GM23338 (cell line): Measurements from ENCODE around the gene C1orf74. TPM values are rescaled to one million over a fixed set of nuclear protein-coding genes. Genes with fewer than 3 reads are reported as not detected.

Source experiments
- ATAC-seq: fragments of 200-7000 bp; cut with Tn5 transposase; 3 replicates; pipeline ENCODE4 v1.9.1; 2020
- DNase-seq: peaks from one replicate; pipeline ENCODE4 v3.0.0-alpha.2; 2015; ENCODE audit warnings: low spot score
- H2AFZ ChIP-seq: fragments of 200-600 bp; sonication (generic); 2 replicates; pipeline ENCODE4 v1.8.0; 2016; ENCODE audit warnings: antibody characterized with exemption, mild to moderate bottlenecking, moderate library complexity
- H3F3A ChIP-seq: fragments of 200-600 bp; sonication (generic); replicated peaks from 2 replicates; pipeline ENCODE4 v1.8.0; 2017; ENCODE audit warnings: antibody characterized with exemption, mixed run types, low read depth
- H3K27ac ChIP-seq: fragments of 200-600 bp; sonication (generic); 2 replicates; pipeline ENCODE4 v1.6.1; 2016; ENCODE audit warnings: low read depth
- H3K27me3 ChIP-seq: fragments of 200-600 bp; sonication (generic); 2 replicates; pipeline ENCODE4 v1.8.0; 2016; ENCODE audit warnings: mild to moderate bottlenecking, mixed run types, moderate library complexity; ENCODE audit not compliant: insufficient read depth
- H3K36me3 ChIP-seq: fragments of 200-600 bp; sonication (generic); 2 replicates; pipeline ENCODE4 v1.8.0; 2016; ENCODE audit warnings: mild to moderate bottlenecking; ENCODE audit not compliant: insufficient read depth
- H3K4me1 ChIP-seq: fragments of 200-600 bp; sonication (generic); 2 replicates; pipeline ENCODE4 v1.8.0; 2016; ENCODE audit warnings: mild to moderate bottlenecking, moderate library complexity; ENCODE audit not compliant: insufficient read depth
- H3K4me2 ChIP-seq: fragments of 200-600 bp; sonication (generic); 2 replicates; pipeline ENCODE4 v1.7.1; 2017; ENCODE audit warnings: mixed run types
- H3K4me3 ChIP-seq: fragments of 200-600 bp; sonication (generic); 2 replicates; pipeline ENCODE4 v1.6.1; 2016; ENCODE audit warnings: mixed run types
- H3K79me2 ChIP-seq: fragments of 200-600 bp; sonication (generic); replicated peaks from 2 replicates; pipeline ENCODE4 v1.8.0; 2017; ENCODE audit warnings: mild to moderate bottlenecking; ENCODE audit not compliant: insufficient read depth
- H3K9me2 ChIP-seq: fragments of 200-600 bp; sonication (generic); 2 replicates; pipeline ENCODE4 v1.8.0; 2017; ENCODE audit not compliant: insufficient read depth
- H4K20me1 ChIP-seq: fragments of 200-600 bp; sonication (generic); replicated peaks from 2 replicates; pipeline ENCODE4 v1.8.0; 2017; ENCODE audit warnings: mild to moderate bottlenecking; ENCODE audit not compliant: insufficient read depth
- H3K27ac Mint-ChIP-seq: 2 replicates; pipeline ENCODE4 v1.8.0; 2020; ENCODE audit warnings: inconsistent platforms, mild to moderate bottlenecking, moderate library complexity, mixed read lengths
- H3K27me3 Mint-ChIP-seq: 3 replicates; pipeline ENCODE4 v1.8.0; 2022; ENCODE audit warnings: low read depth, mild to moderate bottlenecking, moderate library complexity, mixed read lengths, inconsistent platforms; ENCODE audit not compliant: insufficient read depth, poor library complexity
- H3K36me3 Mint-ChIP-seq: 3 replicates; pipeline ENCODE4 v1.8.0; 2021; ENCODE audit warnings: low read depth, mild to moderate bottlenecking, inconsistent platforms, moderate library complexity, mixed read lengths
- H3K4me1 Mint-ChIP-seq: 3 replicates; pipeline ENCODE4 v1.8.0; 2020; ENCODE audit warnings: mild to moderate bottlenecking, inconsistent platforms, mixed read lengths
- H3K4me3 Mint-ChIP-seq: 3 replicates; pipeline ENCODE4 v1.8.0; 2021; ENCODE audit warnings: moderate library complexity, mild to moderate bottlenecking, inconsistent platforms, mixed read lengths
- H3K9me3 Mint-ChIP-seq: 3 replicates; pipeline ENCODE4 v1.8.0; 2020; ENCODE audit warnings: moderate library complexity, mild to moderate bottlenecking, inconsistent platforms, mixed read lengths
- CREB1 ChIP-seq: fragments of 250-450 bp; sonication (Bioruptor Pico); IDR thresholded peaks from 2 replicates; pipeline ENCODE4 v1.5.0; 2020; ENCODE audit warnings: low read depth, mild to moderate bottlenecking, moderate library complexity
- EZH2 ChIP-seq: fragments of 200-600 bp; sonication (generic); IDR thresholded peaks from one replicate; pipeline ENCODE4 v1.8.0; 2017; ENCODE audit warnings: antibody characterized with exemption, mild to moderate bottlenecking, low read depth; ENCODE audit not compliant: unreplicated experiment
- NANOG ChIP-seq: IDR thresholded peaks from 2 replicates; pipeline ENCODE4 v1.6.1; 2016; ENCODE audit warnings: antibody characterized with exemption, borderline replicate concordance
- POLR2AphosphoS5 ChIP-seq: IDR thresholded peaks from 2 replicates; pipeline ENCODE4 v1.6.1; 2016; ENCODE audit warnings: antibody characterized with exemption, low read depth
- STAT1 ChIP-seq: IDR thresholded peaks from one replicate; pipeline ENCODE4 v1.6.1; 2016; ENCODE audit warnings: antibody characterized with exemption; ENCODE audit not compliant: unreplicated experiment
- ZNF114 ChIP-seq: fragments of 250-450 bp; sonication (Bioruptor Pico); IDR thresholded peaks from 2 replicates; pipeline ENCODE4 v1.5.0; 2020; ENCODE audit warnings: mild to moderate bottlenecking, moderate library complexity
- ZNF331 ChIP-seq: fragments of 250-450 bp; sonication (Bioruptor Pico); IDR thresholded peaks from 2 replicates; pipeline ENCODE4 v1.5.0; 2020; ENCODE audit warnings: low read depth, mild to moderate bottlenecking, moderate library complexity
- ZNF462 ChIP-seq: fragments of 250-450 bp; sonication (Bioruptor Pico); IDR thresholded peaks from 2 replicates; pipeline ENCODE4 v1.5.0; 2020; ENCODE audit warnings: mild to moderate bottlenecking, moderate library complexity
- polyA plus RNA-seq: library from polyadenylated mRNA; unstranded; fragments of >200 nt; fragmentation: Nextera tagmentation; extraction: Ambion mirVana; gene quantifications from 2 replicates; pipeline ENCODE4 v1.2.1, GENCODE V29; 2016
- total RNA-seq: library from RNA; depleted of rRNA; stranded (reverse); fragments of >200 nt; shearing (Covaris generic); gene quantifications from 2 replicates; pipeline ENCODE4 v1.2.3, GENCODE V29; 2014

C1orf74 gene
- total and polyA plus RNA-seq, 2 experiments from 2014 or later: 2.8 to 3.9 TPM

GRCh38 chr1:209756615-209757445 lies 27.5 kb downstream of the C1orf74 start:
- no peaks in the 10 kb centered on the region for H3K9me3 Mint-ChIP-seq
- Histone ChIP-seq H3K36me3 (no peaks in the 10 kb centered on the region), H3K27me3 (no peaks in the 10 kb centered on the region), H3K4me3 (no peak overlapping the region), H3K79me2 (no peaks in the 10 kb centered on the region), H4K20me1 (no peaks in the 10 kb centered on the region), H3K27ac (no peak overlapping the region), H3K4me2 (no peak overlapping the region), H3K9me2 (0 out of 2 replicates have a peak, but pooled peaks cover 3% of the 10 kb centered on the region), H3F3A (no peaks in the 10 kb centered on the region), H3K4me1 (no peaks in the 10 kb centered on the region), H2AFZ (no peak overlapping the region)
- H3K4me3 Mint-ChIP-seq: no peak overlapping the region
- H3K27ac Mint-ChIP-seq: no peak overlapping the region
- TF ChIP-seq CREB1 (CRISPR knock-in tag) (no peak), NANOG (no peak), ZNF331 (CRISPR knock-in tag) (no peak)
- ATAC-seq (no peak), DNase-seq (no peak)
- H3K27me3 Mint-ChIP-seq: peaks cover 4% of the 10 kb centered on the region
- no peaks in the 10 kb centered on the region for H3K4me1 Mint-ChIP-seq
- no peaks in the 10 kb centered on the region for H3K36me3 Mint-ChIP-seq

- no peak for ATAC-seq
- H2AFZ ChIP-seq: no peak within 1 kb of the TSS
Measured at GRCh38 chr1:209755926-209756614, 28.3 kb downstream of the C1orf74 start, which contains the start of gene TRAF3IP3. TRAF3IP3 (plus strand) TSS chr1:209756053; CDS start chr1:209760040, 3,987 bp downstream.

More at GRCh38 chr1:209755926-209756614, 28.3 kb downstream of the C1orf74 start, which contains the start of gene TRAF3IP3:
- Histone ChIP-seq H3K27ac (no peak within 1 kb of the TSS), H3K79me2 (no peaks in the 10 kb centered on the region), H4K20me1 (no peaks in the 10 kb centered on the region), H3K4me2 (no peak within 1 kb of the TSS), H3K4me1 (no peaks in the 10 kb centered on the region), H3K9me2 (0 out of 2 replicates have a peak, but pooled peaks cover 3% of the 10 kb centered on the region), H3K4me3 (no peak within 1 kb of the TSS), H3K36me3 (no peaks in the 10 kb centered on the region), H3K27me3 (no peaks in the 10 kb centered on the region), H3F3A (no peaks in the 10 kb centered on the region)
- Mint-ChIP-seq H3K4me1 (no peaks in the 10 kb centered on the region), H3K4me3 (no peak within 1 kb of the TSS), H3K9me3 (no peaks in the 10 kb centered on the region), H3K27me3 (peaks cover 4% of the 10 kb centered on the region), H3K27ac (no peak within 1 kb of the TSS), H3K36me3 (no peaks in the 10 kb centered on the region)
- no peak for DNase-seq
- no peak for TF ChIP-seq NANOG
- no peak for TF ChIP-seq ZNF462 (CRISPR knock-in tag)
- no peak for TF ChIP-seq ZNF331 (CRISPR knock-in tag)
- no peak for TF ChIP-seq ZNF114 (CRISPR knock-in tag)
- TF ChIP-seq CREB1 (CRISPR knock-in tag): no peak
- no peak for TF ChIP-seq EZH2
- no peak for TF ChIP-seq STAT1
- no peak for TF ChIP-seq POLR2AphosphoS5
